GM21526 (cell line): ENCODE results near the gene PLCB4.
A peak's percentile ranks its signal among the peaks of the same experiment; 100 is the strongest.

ENCODE experiments used
- ATAC-seq: cut with Tn5 transposase; IDR thresholded peaks from one replicate; pipeline ENCODE4 v1.9.1; 2021; ENCODE audit warnings: moderate library complexity; ENCODE audit not compliant: unreplicated experiment, low FRiP score

Gene PLCB4

GRCh38 chr20:9388160-9388812, 319.4 kb downstream of the PLCB4 start:
- no peak for ATAC-seq

GRCh38 chr20:9388813-9389161, 319.9 kb downstream of the PLCB4 start:
- ATAC-seq, result no peak

GRCh38 chr20:9389346-9389745, 320.5 kb downstream of the PLCB4 start:
- no peak for ATAC-seq

GRCh38 chr20:9390441-9390840, 321.6 kb downstream of the PLCB4 start:
- ATAC-seq, result no peak

- peak; percentile 51 for ATAC-seq
Observed at GRCh38 chr20:9392892-9393857, 324.3 kb downstream of the PLCB4 start.

GRCh38 chr20:9395971-9396370, 327.1 kb downstream of the PLCB4 start:
- ATAC-seq, result no peak

- ATAC-seq, result peak; percentile 98
Observed at GRCh38 chr20:9397928-9398327, 329.0 kb downstream of the PLCB4 start.

GRCh38 chr20:9398882-9399281, 330.0 kb downstream of the PLCB4 start:
- no peak for ATAC-seq

- no peak for ATAC-seq
Observed at GRCh38 chr20:9399322-9399721, 330.4 kb downstream of the PLCB4 start.

- ATAC-seq, result no peak
Observed at GRCh38 chr20:9400171-9401025, 331.5 kb downstream of the PLCB4 start.

- ATAC-seq, result no peak
Observed at GRCh38 chr20:9401371-9401770, 332.5 kb downstream of the PLCB4 start.

GRCh38 chr20:9402141-9402540, 333.3 kb downstream of the PLCB4 start:
- no peak for ATAC-seq

GRCh38 chr20:9402546-9402945, 333.7 kb downstream of the PLCB4 start:
- ATAC-seq, result no peak

- no peak for ATAC-seq
Observed at GRCh38 chr20:9403448-9403847, 334.6 kb downstream of the PLCB4 start.

GRCh38 chr20:9407805-9408421, 339.0 kb downstream of the PLCB4 start:
- ATAC-seq, result peak; percentile 68

GRCh38 chr20:9408422-9409300, 339.8 kb downstream of the PLCB4 start:
- ATAC-seq, result peak; percentile 10

- no peak for ATAC-seq
Observed at GRCh38 chr20:9409352-9409751, 340.5 kb downstream of the PLCB4 start.

- no peak for ATAC-seq
Observed at GRCh38 chr20:9409981-9410380, 341.1 kb downstream of the PLCB4 start.

- no peak for ATAC-seq
Observed at GRCh38 chr20:9411833-9412232, 342.9 kb downstream of the PLCB4 start.

- peak; percentile 83 for ATAC-seq
Observed at GRCh38 chr20:9412309-9412708, 343.4 kb downstream of the PLCB4 start.
